GM18907 (cell line): ENCODE results near the gene TRPM3.

Experiments
- ATAC-seq: cut with Tn5 transposase; IDR thresholded peaks from one replicate; pipeline ENCODE4 v1.9.1; 2021; ENCODE audit warnings: mild to moderate bottlenecking, moderate library complexity; ENCODE audit not compliant: unreplicated experiment

TRPM3 gene

DNA sequence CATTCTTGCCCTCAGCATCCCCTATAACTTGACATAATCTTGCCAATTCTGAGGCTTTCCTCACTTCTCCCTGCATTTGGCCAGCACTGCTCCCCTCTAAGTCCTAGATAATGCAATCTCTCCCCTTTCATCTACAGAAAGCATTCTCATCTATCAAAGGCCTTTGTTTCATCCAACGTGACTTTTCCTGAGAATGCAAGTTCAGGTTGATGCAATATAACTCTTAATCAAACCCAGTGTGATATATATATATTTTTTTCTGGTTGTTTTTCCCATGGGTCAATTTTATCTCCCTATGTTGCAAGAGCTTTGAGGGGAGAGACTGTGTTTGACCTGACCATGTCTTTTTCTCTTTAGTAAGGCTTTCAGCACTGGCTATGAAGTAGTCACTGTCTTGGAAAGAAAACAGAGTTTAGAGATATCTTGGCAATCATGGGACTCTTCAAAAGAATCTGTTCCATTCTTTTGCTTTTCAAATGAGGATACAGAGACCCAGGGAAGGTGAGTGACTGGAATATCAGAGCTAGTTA lies 268.6 kb downstream of the TRPM3 start:
- no peak for ATAC-seq

GRCh38 chr9:70840266-70840665 lies 281.2 kb downstream of the TRPM3 start:
- ATAC-seq: no peak

GRCh38 chr9:70835323-70835722 lies 286.1 kb downstream of the TRPM3 start:
- no peak for ATAC-seq

- no peak for ATAC-seq
These were observed 288.9 kb downstream of the TRPM3 start for GRCh38 chr9:70832492-70832891.

GRCh38 chr9:70830618-70831017 lies 290.8 kb downstream of the TRPM3 start:
- no peak for ATAC-seq

GRCh38 chr9:70829591-70830265 lies 291.7 kb downstream of the TRPM3 start:
- ATAC-seq: no peak

- no peak for ATAC-seq
These were observed 294.9 kb downstream of the TRPM3 start for GRCh38 chr9:70826562-70826961.

GRCh38 chr9:70823284-70823683 lies 298.1 kb downstream of the TRPM3 start:
- no peak for ATAC-seq

- no peak for ATAC-seq
These were observed 304.1 kb downstream of the TRPM3 start for GRCh38 chr9:70817311-70817710.

DNA sequence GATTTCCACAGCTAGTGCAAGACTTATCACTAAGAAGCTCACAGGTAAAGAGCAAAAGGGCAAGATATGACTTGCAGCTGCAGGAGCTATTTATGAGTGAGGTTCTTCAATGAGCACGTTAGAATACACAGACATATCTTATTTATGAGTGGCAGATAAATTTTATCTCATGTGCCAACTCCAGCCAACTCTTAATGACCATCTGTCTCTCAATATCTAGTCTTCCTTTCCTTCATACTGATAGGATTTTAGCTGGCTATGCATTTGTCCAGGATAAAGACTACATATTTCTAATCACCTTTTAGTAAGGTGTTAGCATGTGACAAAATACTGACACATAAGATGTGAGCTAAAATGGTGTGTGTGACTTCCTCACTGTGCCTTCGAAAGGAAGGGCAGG lies 304.5 kb downstream of the TRPM3 start:
- no peak for ATAC-seq

- ATAC-seq: no peak
These were observed 305.1 kb downstream of the TRPM3 start for GRCh38 chr9:70816316-70816715.

DNA sequence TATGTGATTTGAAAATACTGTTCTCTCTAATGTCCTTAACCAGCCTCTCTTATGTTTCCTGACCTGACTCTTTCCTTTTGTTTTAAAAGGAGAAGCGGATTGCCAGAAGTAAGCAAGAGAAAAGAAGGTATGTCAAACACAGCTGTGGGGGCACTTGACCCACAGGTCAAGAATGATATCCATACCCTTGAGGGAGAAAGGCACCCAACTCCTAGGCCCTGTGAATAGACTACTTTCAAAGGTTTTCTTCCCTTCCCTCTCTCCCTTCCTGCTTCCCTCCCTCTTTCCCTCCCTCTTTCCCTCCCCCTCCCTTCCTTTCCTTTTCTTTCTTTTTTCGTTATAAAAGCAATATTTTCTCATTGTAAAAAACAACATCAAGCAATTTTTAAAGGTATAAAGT lies 306.8 kb downstream of the TRPM3 start:
- no peak for ATAC-seq

DNA sequence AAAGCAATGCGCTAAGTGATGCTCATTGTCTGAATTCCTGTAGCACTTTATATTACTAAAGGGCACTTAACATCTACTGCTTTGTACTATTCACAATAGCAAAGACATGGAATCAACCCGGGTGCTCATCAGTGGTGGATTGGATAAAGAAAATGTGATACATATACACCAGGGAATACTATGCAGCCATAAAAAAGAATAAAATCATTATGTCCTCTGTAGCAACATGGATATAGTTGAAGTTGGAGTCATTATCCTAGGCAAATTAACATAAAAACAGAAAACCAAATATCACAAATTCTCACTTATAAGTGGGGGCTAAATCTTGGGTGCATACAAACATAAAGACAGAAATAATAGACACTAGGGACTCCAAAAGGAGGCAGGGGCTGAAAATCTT lies 308.3 kb downstream of the TRPM3 start:
- ATAC-seq: no peak

DNA sequence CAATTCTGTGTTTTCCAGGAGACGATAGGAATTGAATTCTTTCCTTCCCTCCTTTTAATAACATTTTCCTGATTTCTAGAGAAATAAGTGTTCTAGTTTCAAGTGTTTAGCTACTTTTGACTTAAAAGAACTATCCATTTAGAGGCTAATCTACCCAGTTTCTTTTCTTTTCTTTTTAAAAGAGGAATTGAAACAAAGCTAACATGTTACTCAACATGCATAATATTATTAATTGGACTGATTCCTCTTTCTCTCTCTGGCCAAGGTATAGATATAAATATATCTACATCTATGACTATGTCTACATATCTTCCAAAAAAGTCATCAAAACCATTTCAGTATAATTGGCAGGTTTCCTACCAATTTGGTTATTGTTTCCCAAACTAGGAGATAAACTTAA lies 309.8 kb downstream of the TRPM3 start:
- peak; percentile 61 for ATAC-seq

- ATAC-seq: no peak
These were observed 314.5 kb downstream of the TRPM3 start for GRCh38 chr9:70806875-70807274.

DNA sequence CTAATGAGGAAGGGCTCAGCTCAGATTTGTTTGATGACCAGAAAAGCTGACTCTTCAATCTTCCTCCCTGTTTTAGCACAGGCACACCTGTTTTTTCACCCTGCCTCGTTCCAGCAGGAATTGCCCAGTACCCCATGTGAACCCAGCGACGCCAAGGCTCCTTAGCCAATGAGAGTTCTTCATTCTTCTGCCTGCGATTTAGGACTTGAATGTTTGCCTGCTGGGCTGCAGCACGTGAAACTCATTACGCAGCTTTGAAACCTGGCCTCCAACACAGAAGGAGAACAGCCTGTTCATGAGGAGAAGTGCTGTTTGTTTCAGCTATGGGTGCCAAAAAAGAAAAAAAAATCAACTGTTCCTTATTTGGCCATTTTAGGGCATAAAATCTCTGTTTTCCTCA lies 315.5 kb downstream of the TRPM3 start:
- ATAC-seq: no peak

GRCh38 chr9:70802758-70803436 lies 318.5 kb downstream of the TRPM3 start:
- no peak for ATAC-seq

GRCh38 chr9:70802206-70802605 lies 319.2 kb downstream of the TRPM3 start:
- ATAC-seq: no peak

- ATAC-seq: no peak
These were observed 320.1 kb downstream of the TRPM3 start for GRCh38 chr9:70801181-70801829.

- no peak for ATAC-seq
These were observed 323.4 kb downstream of the TRPM3 start for GRCh38 chr9:70798018-70798417.

DNA sequence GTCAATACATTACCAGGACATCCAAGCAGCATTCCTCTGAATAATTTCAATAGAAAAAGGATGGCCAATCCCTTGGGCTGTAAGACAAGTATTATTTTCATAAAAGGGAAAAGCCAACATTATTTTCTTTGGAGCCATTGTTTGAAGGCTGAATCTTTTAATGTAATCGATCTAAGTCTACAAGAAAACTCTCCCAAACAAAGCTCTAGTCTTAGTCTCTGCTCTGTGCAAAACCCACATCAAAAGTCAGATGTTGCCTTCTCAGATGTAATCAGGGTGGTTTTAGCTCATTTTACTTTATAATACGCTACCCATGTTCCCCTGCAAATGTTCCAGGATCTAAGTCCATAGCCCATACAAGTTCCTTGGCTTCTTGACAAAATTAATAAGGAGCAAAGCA lies 325.6 kb downstream of the TRPM3 start:
- no peak for ATAC-seq

- ATAC-seq: no peak
These were observed 328.6 kb downstream of the TRPM3 start for GRCh38 chr9:70792796-70793195.
